Measurements from ENCODE around the gene SETD6.

The SETD6 gene

GRCh38 chr16:58515125-58515870 lies at the start of gene SETD6:
Gene SETD6 (plus strand): TSS chr16:58515517. CDS start chr16:58515538, 21 bp downstream.
- Histone ChIP-seq H3K27me3 (ENCODE audit: control insufficient read depth in 1 of 2, insufficient read depth in 2 of 2, low read length in 2 of 2) (no peaks in the 10 kb centered on the region), H3K9me3 (ENCODE audit: control insufficient read depth in 1 of 2, low read length in 2 of 2) (no peaks in the 10 kb centered on the region), H3K9ac (ENCODE audit: low read depth in 1 of 2, low read length in 2 of 2) (peak within 1 kb of the TSS; percentile 51 to 69), H3K27ac (ENCODE audit: low read depth, low read length) (no peak within 1 kb of the TSS), H3K4me1 (ENCODE audit: control insufficient read depth in 1 of 2, insufficient read depth in 2 of 2, low read length in 2 of 2) (peaks cover 14 to 20% of the 10 kb centered on the region in 2 donors), H3K4me3 (ENCODE audit: low read depth in 1 of 2, low read length in 2 of 2) (peak within 1 kb of the TSS; percentile 77 to 80), H3K36me3 (ENCODE audit: control insufficient read depth in 1 of 2, insufficient read depth in 2 of 2, low read length in 2 of 2) (peaks cover 24 to 34% of the 10 kb centered on the region in 2 donors)

DNA sequence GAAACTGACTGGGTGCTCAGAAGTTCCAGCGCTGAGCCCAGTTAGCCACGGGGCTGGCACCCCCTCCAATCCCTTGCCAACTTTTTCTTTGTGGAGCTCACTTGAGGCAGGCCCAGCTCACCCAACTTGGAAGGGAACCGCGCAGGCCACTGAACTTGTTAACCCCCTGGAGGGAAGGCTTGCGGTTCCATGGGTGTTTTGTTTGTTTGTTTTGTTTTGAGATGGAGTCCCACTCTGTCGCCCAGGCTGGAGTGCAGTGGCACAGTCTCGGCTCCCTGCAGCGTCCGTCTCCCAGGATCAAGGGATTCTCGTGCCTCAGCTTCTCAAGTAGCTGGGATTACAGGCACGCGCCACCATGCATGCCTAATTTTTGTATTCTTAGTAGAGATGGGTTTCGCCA lies 49.5 kb upstream of the SETD6 start:
- peaks cover 41 to 58% of the 10 kb centered on the region in 2 donors for H3K27me3 ChIP-seq (ENCODE audit: control insufficient read depth in 1 of 2, insufficient read depth in 2 of 2, low read length in 2 of 2)
- no peak overlapping the region for H3K27ac ChIP-seq (ENCODE audit: low read depth, low read length)
- H3K9ac ChIP-seq (ENCODE audit: low read depth in 1 of 2, low read length in 2 of 2), result no peak overlapping the region
- no peak overlapping the region for H3K4me3 ChIP-seq (ENCODE audit: low read depth in 1 of 2, low read length in 2 of 2)
- H3K36me3 ChIP-seq (ENCODE audit: control insufficient read depth in 1 of 2, insufficient read depth in 2 of 2, low read length in 2 of 2), result no peaks in the 10 kb centered on the region
- H3K4me1 ChIP-seq (ENCODE audit: control insufficient read depth in 1 of 2, insufficient read depth in 2 of 2, low read length in 2 of 2), result peaks cover 0 to 5% of the 10 kb centered on the region in 2 donors
- H3K9me3 ChIP-seq (ENCODE audit: control insufficient read depth in 1 of 2, low read length in 2 of 2), result no peaks in the 10 kb centered on the region

DNA sequence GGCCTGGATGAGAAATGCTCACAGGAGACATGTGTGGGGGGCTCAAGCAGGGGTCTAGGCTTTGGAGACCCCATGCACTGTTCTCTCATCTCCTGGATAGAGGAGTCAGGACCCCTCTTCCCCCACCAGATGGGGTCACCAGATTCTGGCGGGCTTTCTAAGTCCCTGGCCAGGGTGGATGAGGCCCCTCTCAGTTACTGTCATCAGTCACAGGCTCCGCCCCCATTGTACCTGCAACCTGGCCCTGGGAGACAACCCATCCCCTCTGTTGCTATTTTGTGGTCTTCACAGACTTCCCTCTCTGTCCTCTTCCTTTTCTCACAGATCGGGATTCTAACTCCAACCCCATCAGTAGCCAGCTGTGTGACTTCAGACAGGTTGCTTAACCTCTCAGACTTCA lies 48.9 kb upstream of the SETD6 start:
- no peak overlapping the region for H3K9ac ChIP-seq (ENCODE audit: low read depth in 1 of 2, low read length in 2 of 2)
- H3K9me3 ChIP-seq (ENCODE audit: control insufficient read depth in 1 of 2, low read length in 2 of 2), result no peaks in the 10 kb centered on the region
- peaks cover 41 to 55% of the 10 kb centered on the region in 2 donors for H3K27me3 ChIP-seq (ENCODE audit: control insufficient read depth in 1 of 2, insufficient read depth in 2 of 2, low read length in 2 of 2)
- H3K4me3 ChIP-seq (ENCODE audit: low read depth in 1 of 2, low read length in 2 of 2), result no peak overlapping the region
- no peaks in the 10 kb centered on the region for H3K36me3 ChIP-seq (ENCODE audit: control insufficient read depth in 1 of 2, insufficient read depth in 2 of 2, low read length in 2 of 2)
- H3K27ac ChIP-seq (ENCODE audit: low read depth, low read length), result no peak overlapping the region
- H3K4me1 ChIP-seq (ENCODE audit: control insufficient read depth in 1 of 2, insufficient read depth in 2 of 2, low read length in 2 of 2), result peaks cover 0 to 5% of the 10 kb centered on the region in 2 donors

DNA sequence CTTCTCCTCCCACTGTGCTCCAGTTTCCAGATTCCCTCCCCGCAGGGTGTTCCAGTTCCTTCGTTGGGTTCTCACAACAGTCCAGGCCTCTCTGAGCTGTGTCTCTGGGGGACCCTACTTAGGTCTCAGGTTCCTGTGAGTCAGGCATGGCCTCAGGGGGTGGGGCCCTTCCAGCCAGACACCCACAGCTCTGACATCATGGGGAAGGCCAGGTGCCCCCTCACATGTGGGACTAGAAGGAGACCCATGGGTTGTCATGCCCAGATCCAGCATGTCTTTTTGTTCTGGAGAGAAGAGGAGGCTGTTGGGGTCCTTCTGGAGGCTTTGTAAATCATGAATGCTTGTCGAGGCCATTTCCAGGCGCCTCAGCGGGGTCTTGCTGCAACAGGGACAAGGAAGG lies 47.4 kb upstream of the SETD6 start:
- Histone ChIP-seq H3K9me3 (ENCODE audit: control insufficient read depth in 1 of 2, low read length in 2 of 2) (no peaks in the 10 kb centered on the region), H3K36me3 (ENCODE audit: control insufficient read depth in 1 of 2, insufficient read depth in 2 of 2, low read length in 2 of 2) (no peaks in the 10 kb centered on the region), H3K27ac (ENCODE audit: low read depth, low read length) (no peak overlapping the region), H3K27me3 (ENCODE audit: control insufficient read depth in 1 of 2, insufficient read depth in 2 of 2, low read length in 2 of 2) (peaks cover 32 to 40% of the 10 kb centered on the region in 2 donors), H3K9ac (ENCODE audit: low read depth in 1 of 2, low read length in 2 of 2) (no peak overlapping the region), H3K4me3 (ENCODE audit: low read depth in 1 of 2, low read length in 2 of 2) (no peak overlapping the region), H3K4me1 (ENCODE audit: control insufficient read depth in 1 of 2, insufficient read depth in 2 of 2, low read length in 2 of 2) (peaks cover 0 to 5% of the 10 kb centered on the region in 2 donors)

GRCh38 chr16:58471209-58471975 lies 43.9 kb upstream of the SETD6 start:
- no peaks in the 10 kb centered on the region for H3K9me3 ChIP-seq (ENCODE audit: control insufficient read depth in 1 of 2, low read length in 2 of 2)

GRCh38 chr16:58472266-58472665 lies 43.1 kb upstream of the SETD6 start:
- no peaks in the 10 kb centered on the region for H3K36me3 ChIP-seq (ENCODE audit: control insufficient read depth in 1 of 2, insufficient read depth in 2 of 2, low read length in 2 of 2)
- H3K27me3 ChIP-seq (ENCODE audit: control insufficient read depth in 1 of 2, insufficient read depth in 2 of 2, low read length in 2 of 2), result peaks cover 6 to 10% of the 10 kb centered on the region in 2 donors
- H3K9me3 ChIP-seq (ENCODE audit: control insufficient read depth in 1 of 2, low read length in 2 of 2), result no peaks in the 10 kb centered on the region
- H3K4me1 ChIP-seq (ENCODE audit: control insufficient read depth in 1 of 2, insufficient read depth in 2 of 2, low read length in 2 of 2), result no peaks in the 10 kb centered on the region
- no peak overlapping the region for H3K9ac ChIP-seq (ENCODE audit: low read depth in 1 of 2, low read length in 2 of 2)
- no peak overlapping the region for H3K27ac ChIP-seq (ENCODE audit: low read depth, low read length)
- H3K4me3 ChIP-seq (ENCODE audit: low read depth in 1 of 2, low read length in 2 of 2), result no peak overlapping the region

More at GRCh38 chr16:58471209-58471975, 43.9 kb upstream of the SETD6 start:
- Histone ChIP-seq H3K36me3 (ENCODE audit: control insufficient read depth in 1 of 2, insufficient read depth in 2 of 2, low read length in 2 of 2) (no peaks in the 10 kb centered on the region), H3K4me1 (ENCODE audit: control insufficient read depth in 1 of 2, insufficient read depth in 2 of 2, low read length in 2 of 2) (no peaks in the 10 kb centered on the region), H3K9ac (ENCODE audit: low read depth in 1 of 2, low read length in 2 of 2) (no peak overlapping the region), H3K27ac (ENCODE audit: low read depth, low read length) (no peak overlapping the region), H3K27me3 (ENCODE audit: control insufficient read depth in 1 of 2, insufficient read depth in 2 of 2, low read length in 2 of 2) (peaks cover 12 to 15% of the 10 kb centered on the region in 2 donors), H3K4me3 (ENCODE audit: low read depth in 1 of 2, low read length in 2 of 2) (no peak overlapping the region)

DNA sequence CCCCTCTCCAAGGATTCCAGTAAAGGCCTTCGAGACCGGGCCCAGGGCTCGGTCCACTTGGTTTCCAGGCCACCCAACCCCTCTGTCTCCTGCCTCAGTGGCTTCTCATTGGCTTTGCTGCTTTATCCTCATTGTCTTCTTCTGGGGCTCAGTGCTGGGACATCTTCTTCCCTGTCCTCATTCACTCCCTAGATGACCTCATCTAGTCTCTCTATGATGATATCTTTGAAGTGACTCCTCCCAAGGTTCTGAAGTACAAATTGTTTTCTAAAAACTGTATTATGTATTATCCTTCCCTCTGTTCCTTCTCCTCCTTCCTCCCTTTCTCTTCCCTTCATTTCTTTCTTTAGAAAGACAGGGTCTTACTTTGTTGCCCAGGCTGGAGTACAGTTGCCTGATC lies 42.5 kb upstream of the SETD6 start:
- no peak overlapping the region for H3K27ac ChIP-seq (ENCODE audit: low read depth, low read length)
- no peaks in the 10 kb centered on the region for H3K4me1 ChIP-seq (ENCODE audit: control insufficient read depth in 1 of 2, insufficient read depth in 2 of 2, low read length in 2 of 2)
- no peak overlapping the region for H3K4me3 ChIP-seq (ENCODE audit: low read depth in 1 of 2, low read length in 2 of 2)
- no peaks in the 10 kb centered on the region for H3K36me3 ChIP-seq (ENCODE audit: control insufficient read depth in 1 of 2, insufficient read depth in 2 of 2, low read length in 2 of 2)
- H3K9me3 ChIP-seq (ENCODE audit: control insufficient read depth in 1 of 2, low read length in 2 of 2), result no peaks in the 10 kb centered on the region
- H3K27me3 ChIP-seq (ENCODE audit: control insufficient read depth in 1 of 2, insufficient read depth in 2 of 2, low read length in 2 of 2), result peaks cover 5 to 6% of the 10 kb centered on the region in 2 donors
- H3K9ac ChIP-seq (ENCODE audit: low read depth in 1 of 2, low read length in 2 of 2), result no peak overlapping the region

- Histone ChIP-seq H3K27ac (ENCODE audit: low read depth, low read length) (no peak overlapping the region), H3K9ac (ENCODE audit: low read depth in 1 of 2, low read length in 2 of 2) (no peak overlapping the region), H3K4me1 (ENCODE audit: control insufficient read depth in 1 of 2, insufficient read depth in 2 of 2, low read length in 2 of 2) (no peaks in the 10 kb centered on the region), H3K36me3 (ENCODE audit: control insufficient read depth in 1 of 2, insufficient read depth in 2 of 2, low read length in 2 of 2) (no peaks in the 10 kb centered on the region), H3K9me3 (ENCODE audit: control insufficient read depth in 1 of 2, low read length in 2 of 2) (no peaks in the 10 kb centered on the region), H3K27me3 (ENCODE audit: control insufficient read depth in 1 of 2, insufficient read depth in 2 of 2, low read length in 2 of 2) (no peaks in the 10 kb centered on the region), H3K4me3 (ENCODE audit: low read depth in 1 of 2, low read length in 2 of 2) (no peak overlapping the region)
Observed at GRCh38 chr16:58474296-58474695, 41.0 kb upstream of the SETD6 start.

- H3K36me3 ChIP-seq (ENCODE audit: control insufficient read depth in 1 of 2, insufficient read depth in 2 of 2, low read length in 2 of 2), result no peaks in the 10 kb centered on the region
- H3K27ac ChIP-seq (ENCODE audit: low read depth, low read length), result no peak overlapping the region
Observed at GRCh38 chr16:58475091-58475619, 40.2 kb upstream of the SETD6 start.

DNA sequence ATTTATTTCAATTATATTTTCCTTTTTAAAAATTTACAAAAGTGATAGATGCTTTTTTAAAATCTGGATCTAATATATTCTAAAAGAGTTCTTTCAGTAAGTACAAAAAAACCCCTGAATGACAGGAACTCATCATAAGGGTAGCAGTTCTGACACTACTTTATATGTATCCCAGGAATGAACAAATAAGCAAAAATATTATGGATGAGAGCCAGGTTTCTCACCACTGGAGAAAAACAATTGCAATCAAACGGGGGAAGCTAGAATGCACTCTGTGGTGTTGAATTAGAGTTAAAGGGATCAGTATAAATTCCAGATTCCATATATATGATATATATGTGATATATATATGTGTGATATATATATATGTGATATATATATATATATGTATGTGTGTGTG lies 38.5 kb upstream of the SETD6 start:
- no peaks in the 10 kb centered on the region for H3K4me1 ChIP-seq (ENCODE audit: control insufficient read depth in 1 of 2, insufficient read depth in 2 of 2, low read length in 2 of 2)
- H3K36me3 ChIP-seq (ENCODE audit: control insufficient read depth in 1 of 2, insufficient read depth in 2 of 2, low read length in 2 of 2), result no peaks in the 10 kb centered on the region
- H3K4me3 ChIP-seq (ENCODE audit: low read depth in 1 of 2, low read length in 2 of 2), result no peak overlapping the region
- H3K9ac ChIP-seq (ENCODE audit: low read depth in 1 of 2, low read length in 2 of 2), result no peak overlapping the region
- no peaks in the 10 kb centered on the region for H3K27me3 ChIP-seq (ENCODE audit: control insufficient read depth in 1 of 2, insufficient read depth in 2 of 2, low read length in 2 of 2)
- no peak overlapping the region for H3K27ac ChIP-seq (ENCODE audit: low read depth, low read length)
- no peaks in the 10 kb centered on the region for H3K9me3 ChIP-seq (ENCODE audit: control insufficient read depth in 1 of 2, low read length in 2 of 2)

More at GRCh38 chr16:58475091-58475619, 40.2 kb upstream of the SETD6 start:
- Histone ChIP-seq H3K9ac (ENCODE audit: low read depth in 1 of 2, low read length in 2 of 2) (no peak overlapping the region), H3K9me3 (ENCODE audit: control insufficient read depth in 1 of 2, low read length in 2 of 2) (no peaks in the 10 kb centered on the region), H3K27me3 (ENCODE audit: control insufficient read depth in 1 of 2, insufficient read depth in 2 of 2, low read length in 2 of 2) (no peaks in the 10 kb centered on the region), H3K4me1 (ENCODE audit: control insufficient read depth in 1 of 2, insufficient read depth in 2 of 2, low read length in 2 of 2) (no peaks in the 10 kb centered on the region), H3K4me3 (ENCODE audit: low read depth in 1 of 2, low read length in 2 of 2) (no peak overlapping the region)
